ENCODE data around the gene EPHB1. TPM values are rescaled to one million over a fixed set of nuclear protein-coding genes. Genes with fewer than 3 reads are reported as not detected.

The EPHB1 gene
- total RNA-seq, 1 experiment from 2014 or later = 0.86 TPM

DNA sequence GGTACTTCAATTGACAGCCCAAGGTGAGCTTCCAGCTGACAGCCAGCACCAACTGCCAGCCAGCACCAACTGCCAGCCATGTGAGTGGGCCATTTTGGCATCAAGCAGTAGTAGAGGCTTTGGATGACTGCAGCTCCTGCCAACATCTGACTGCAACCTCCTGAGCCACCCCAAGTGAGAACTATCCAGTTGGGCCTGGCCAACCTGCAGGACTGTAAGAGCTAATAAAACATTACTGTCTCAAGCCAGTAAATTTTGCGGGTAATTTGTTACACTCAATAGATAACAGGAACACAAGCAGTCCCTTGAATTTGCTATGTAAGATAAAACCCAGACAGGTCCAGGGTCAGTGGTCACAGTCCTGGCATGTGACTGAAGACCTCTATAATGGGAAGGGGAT lies 29.7 kb downstream of the EPHB1 start:
- H3K27ac ChIP-seq (ENCODE audit: low read depth, low read length) = no peak overlapping the region
- no peaks in the 10 kb centered on the region for H3K9me3 ChIP-seq (ENCODE audit: control insufficient read depth in 1 of 2, insufficient read depth in 1 of 2, low read depth in 1 of 2, low read length in 2 of 2)
- BruUV-seq (replicated peaks) = no TSS peak
- no peak overlapping the region for H3K4me2 ChIP-seq (ENCODE audit: low read length)
- no peaks in the 10 kb centered on the region for H3K9me2 ChIP-seq (ENCODE audit: insufficient read depth)
- no peaks in the 10 kb centered on the region for H3K79me2 ChIP-seq (ENCODE audit: insufficient read depth, low read length)
- CTCF ChIA-PET = no interaction called here
- H3K9ac ChIP-seq (ENCODE audit: low read length) = no peak overlapping the region
- TF ChIP-seq EZH2phosphoT487 (IDR thresholded peaks at IDR 0.05; ENCODE audit: borderline replicate concordance) (no peak), CBX3 (IDR thresholded peaks at IDR 0.05; ENCODE audit: low read depth) (no peak), EZH2 (IDR thresholded peaks at IDR 0.05) (no peak), FOSL1 (IDR thresholded peaks at IDR 0.05; ENCODE audit: low read depth) (no peak), ZFX (IDR thresholded peaks at IDR 0.05) (no peak), ELF1 (IDR thresholded peaks at IDR 0.05; ENCODE audit: borderline replicate concordance, low read depth) (no peak), SIN3A (IDR thresholded peaks at IDR 0.05; ENCODE audit: low read depth) (no peak), CEBPB (IDR thresholded peaks at IDR 0.05; ENCODE audit: low read depth) (no peak), RAD21 (IDR thresholded peaks at IDR 0.05; ENCODE audit: low read depth) (no peak), POLR2AphosphoS5 (IDR thresholded peaks at IDR 0.05; ENCODE audit: low read depth, low read length) (no peak), EGR1 (IDR thresholded peaks at IDR 0.05; ENCODE audit: low read depth) (no peak), SP1 (IDR thresholded peaks at IDR 0.05; ENCODE audit: low read depth) (no peak), POLR2A (IDR thresholded peaks at IDR 0.05; ENCODE audit: borderline replicate concordance, extremely low read depth, insufficient read depth, insufficient read length) (no peak), JUND (IDR thresholded peaks at IDR 0.05) (no peak)
- TF ChIP-seq, protein P1, sequence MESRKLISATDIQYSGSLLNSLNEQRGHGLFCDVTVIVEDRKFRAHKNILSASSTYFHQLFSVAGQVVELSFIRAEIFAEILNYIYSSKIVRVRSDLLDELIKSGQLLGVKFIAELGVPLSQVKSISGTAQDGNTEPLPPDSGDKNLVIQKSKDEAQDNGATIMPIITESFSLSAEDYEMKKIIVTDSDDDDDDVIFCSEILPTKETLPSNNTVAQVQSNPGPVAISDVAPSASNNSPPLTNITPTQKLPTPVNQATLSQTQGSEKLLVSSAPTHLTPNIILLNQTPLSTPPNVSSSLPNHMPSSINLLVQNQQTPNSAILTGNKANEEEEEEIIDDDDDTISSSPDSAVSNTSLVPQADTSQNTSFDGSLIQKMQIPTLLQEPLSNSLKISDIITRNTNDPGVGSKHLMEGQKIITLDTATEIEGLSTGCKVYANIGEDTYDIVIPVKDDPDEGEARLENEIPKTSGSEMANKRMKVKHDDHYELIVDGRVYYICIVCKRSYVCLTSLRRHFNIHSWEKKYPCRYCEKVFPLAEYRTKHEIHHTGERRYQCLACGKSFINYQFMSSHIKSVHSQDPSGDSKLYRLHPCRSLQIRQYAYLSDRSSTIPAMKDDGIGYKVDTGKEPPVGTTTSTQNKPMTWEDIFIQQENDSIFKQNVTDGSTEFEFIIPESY (IDR thresholded peaks at IDR 0.05; ENCODE audit: extremely low read depth, insufficient replicate concordance, low read length) = no peak
- TF ChIP-seq, protein P2, sequence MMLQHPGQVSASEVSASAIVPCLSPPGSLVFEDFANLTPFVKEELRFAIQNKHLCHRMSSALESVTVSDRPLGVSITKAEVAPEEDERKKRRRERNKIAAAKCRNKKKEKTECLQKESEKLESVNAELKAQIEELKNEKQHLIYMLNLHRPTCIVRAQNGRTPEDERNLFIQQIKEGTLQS (IDR thresholded peaks at IDR 0.05) = no peak
- TF ChIP-seq, protein P3, sequence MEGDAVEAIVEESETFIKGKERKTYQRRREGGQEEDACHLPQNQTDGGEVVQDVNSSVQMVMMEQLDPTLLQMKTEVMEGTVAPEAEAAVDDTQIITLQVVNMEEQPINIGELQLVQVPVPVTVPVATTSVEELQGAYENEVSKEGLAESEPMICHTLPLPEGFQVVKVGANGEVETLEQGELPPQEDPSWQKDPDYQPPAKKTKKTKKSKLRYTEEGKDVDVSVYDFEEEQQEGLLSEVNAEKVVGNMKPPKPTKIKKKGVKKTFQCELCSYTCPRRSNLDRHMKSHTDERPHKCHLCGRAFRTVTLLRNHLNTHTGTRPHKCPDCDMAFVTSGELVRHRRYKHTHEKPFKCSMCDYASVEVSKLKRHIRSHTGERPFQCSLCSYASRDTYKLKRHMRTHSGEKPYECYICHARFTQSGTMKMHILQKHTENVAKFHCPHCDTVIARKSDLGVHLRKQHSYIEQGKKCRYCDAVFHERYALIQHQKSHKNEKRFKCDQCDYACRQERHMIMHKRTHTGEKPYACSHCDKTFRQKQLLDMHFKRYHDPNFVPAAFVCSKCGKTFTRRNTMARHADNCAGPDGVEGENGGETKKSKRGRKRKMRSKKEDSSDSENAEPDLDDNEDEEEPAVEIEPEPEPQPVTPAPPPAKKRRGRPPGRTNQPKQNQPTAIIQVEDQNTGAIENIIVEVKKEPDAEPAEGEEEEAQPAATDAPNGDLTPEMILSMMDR (IDR thresholded peaks at IDR 0.05 in 2 of 3, conservative IDR thresholded peaks at IDR 0.05 in 1 of 3; ENCODE audit: borderline replicate concordance in 1 of 3, insufficient read depth in 1 of 3, low read depth in 2 of 3, low read length in 2 of 3) = no peak
- H3K4me3 ChIP-seq (replicated peaks in 1 of 2; ENCODE audit: low read depth in 1 of 2, low read length in 2 of 2) = no peak overlapping the region
- no peaks in the 10 kb centered on the region for H3K4me1 ChIP-seq (ENCODE audit: control insufficient read depth in 1 of 2, insufficient read depth in 2 of 2, low read length in 2 of 2)
- no peak for DNase-seq (ENCODE audit: low read depth, low spot score)
- RAD21 ChIA-PET (ENCODE audit: low non-redundant PET in 1 of 2, low total read pairs in 2 of 2, uncharacterized antibody in 2 of 2, unreplicated experiment in 2 of 2) = no interaction called here
- POLR2A ChIA-PET = no interaction called here
- no peaks in the 10 kb centered on the region for H3K36me3 ChIP-seq (ENCODE audit: control insufficient read depth in 1 of 2, insufficient read depth in 2 of 2, low read length in 2 of 2)
- intact Hi-C loops (cut with micrococcal nuclease) = no loop called here
- no peak overlapping the region for H2AFZ ChIP-seq (ENCODE audit: low read depth, low read length, poor library complexity, severe bottlenecking)
- no peak for ATAC-seq
- peaks cover 43% of the 10 kb centered on the region for H3K27me3 ChIP-seq (ENCODE audit: insufficient read depth, low read length)
- no peaks in the 10 kb centered on the region for H4K20me1 ChIP-seq (ENCODE audit: insufficient read depth)

All from HCT116 (cell line).